Inflammatory macrophage (primary cell): Measurements from ENCODE around the gene ACAD8.

Source experiments
- DNase-seq, 2 donors: peaks; one replicate each; pipeline ENCODE4 v3.0.0-alpha.2; 2020 to 2022

Gene ACAD8

DNA sequence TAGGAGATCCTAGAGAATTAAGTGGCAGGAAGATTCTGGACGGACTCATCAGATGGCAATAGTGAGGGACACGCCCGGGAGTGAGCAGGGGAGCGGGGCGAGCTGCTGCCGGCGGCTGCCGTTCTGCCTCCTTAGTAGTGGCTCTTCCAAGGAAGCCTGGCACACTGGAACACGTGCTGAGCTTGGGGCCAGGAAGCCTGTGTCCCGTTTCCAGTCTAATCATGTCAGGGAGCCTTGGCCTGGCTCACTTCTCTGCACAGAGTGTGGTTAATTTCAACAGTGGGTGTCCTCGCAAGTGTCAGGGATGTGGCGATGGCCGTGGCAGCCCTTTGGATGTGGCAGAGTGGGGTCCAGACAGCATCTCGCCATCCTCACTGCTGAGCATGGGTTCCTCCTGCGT lies 39.3 kb downstream of the ACAD8 start:
- no peak for DNase-seq

DNA sequence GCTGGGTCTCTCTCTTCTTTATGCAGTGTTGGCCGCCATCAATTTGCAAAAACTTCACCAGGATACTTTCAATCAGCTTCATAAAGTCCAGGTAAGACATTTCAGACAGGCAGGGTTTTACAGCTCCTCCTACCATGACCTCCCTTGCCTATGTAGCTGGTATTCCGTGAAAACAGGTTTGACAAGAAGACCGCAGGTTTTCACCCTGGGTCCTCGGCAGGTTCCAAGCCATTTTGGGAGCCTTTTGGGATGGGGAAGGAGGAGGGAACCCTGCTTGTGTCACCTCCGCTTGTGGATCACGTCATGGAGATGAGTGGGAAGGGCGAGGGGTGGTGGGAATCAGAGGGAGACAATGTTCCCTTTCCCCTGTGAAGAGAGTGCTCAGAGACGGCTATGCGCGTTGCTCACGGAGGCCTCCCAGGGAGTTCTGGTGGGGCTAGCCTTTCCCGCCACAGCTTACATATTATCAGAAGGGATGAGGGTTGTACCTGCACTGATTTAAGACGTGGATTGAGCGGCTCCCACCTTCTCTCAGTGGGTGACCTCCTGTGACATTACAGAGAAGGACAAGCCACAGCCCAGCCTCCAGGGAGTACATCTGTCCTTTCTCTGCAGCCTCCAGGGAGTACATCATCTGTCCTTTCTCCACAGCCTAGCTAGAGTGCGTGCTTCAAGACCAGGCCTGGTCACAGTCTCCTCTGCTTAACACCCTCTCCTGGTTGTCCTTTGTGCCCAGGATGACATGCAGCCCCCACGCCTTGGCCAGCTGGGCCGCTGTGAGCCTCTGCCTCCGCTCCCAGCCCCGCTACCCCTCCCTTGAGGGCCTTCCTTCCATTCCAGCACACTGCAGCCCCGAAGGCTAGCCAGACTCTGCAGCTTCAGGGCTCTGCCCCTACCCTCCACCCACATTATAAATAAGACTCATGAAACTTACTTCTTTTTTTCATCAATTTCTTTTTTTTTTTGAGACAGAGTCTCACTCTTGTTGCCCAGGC lies 40.0 kb downstream of the ACAD8 start:
- no peak for DNase-seq

DNA sequence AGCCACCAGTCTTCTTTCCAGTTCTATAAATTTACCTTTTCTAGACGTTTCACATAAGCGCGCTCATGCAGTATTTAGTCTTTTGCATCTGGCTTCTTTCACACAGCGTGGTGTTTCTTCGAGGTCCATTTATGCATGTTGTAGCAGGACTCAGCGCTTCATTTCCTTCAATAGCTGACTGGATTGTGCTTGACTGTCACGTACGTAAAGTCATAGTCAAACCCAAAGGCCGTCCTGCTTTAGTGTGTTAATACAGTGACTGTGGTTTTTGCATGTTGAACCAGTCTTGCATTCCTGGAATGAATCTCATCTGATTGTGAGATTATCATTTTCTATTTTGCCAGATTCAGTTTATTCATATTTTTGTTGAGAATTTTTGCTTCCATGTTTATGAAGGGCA lies 41.3 kb downstream of the ACAD8 start:
- no peak for DNase-seq

DNA sequence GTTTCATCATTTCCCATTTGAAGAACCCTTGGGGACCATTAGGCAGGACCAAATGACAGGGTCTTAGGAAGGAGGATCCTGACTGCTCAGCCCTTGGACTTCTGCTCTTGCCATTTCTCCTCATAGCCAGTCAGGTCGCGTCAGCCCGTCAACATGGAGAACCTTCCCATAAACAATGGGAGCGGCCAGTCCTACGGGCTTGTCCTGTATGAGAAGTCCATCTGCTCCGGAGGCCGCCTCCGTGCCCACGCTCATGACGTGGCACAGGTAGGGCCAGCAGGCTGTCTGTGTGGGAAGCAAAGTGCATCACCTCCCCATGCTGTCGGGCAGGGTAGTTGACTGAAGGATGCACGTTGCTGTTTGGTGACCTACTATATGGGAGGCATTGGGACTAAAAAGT lies 58.9 kb downstream of the ACAD8 start:
- DNase-seq = no peak

DNA sequence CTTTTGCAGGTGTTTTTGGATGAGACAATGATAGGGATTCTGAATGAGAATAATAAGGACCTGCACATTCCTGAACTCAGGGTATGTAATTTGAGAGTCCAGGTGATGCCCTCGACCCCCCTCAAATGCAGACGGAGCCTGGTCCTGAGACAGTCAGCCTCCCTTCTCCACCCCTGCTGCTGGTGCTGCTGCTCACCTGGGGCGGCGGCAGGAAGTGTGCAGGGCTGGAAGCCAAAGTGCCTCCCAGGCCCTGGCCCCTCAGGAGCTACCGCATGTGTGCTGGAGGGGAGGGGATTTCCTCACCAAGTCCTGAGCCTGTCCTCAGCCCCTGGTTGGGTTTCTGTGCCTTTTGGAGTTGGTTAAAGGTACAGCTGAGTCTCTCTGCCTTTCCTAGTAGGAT lies 59.4 kb downstream of the ACAD8 start:
- no peak for DNase-seq

DNA sequence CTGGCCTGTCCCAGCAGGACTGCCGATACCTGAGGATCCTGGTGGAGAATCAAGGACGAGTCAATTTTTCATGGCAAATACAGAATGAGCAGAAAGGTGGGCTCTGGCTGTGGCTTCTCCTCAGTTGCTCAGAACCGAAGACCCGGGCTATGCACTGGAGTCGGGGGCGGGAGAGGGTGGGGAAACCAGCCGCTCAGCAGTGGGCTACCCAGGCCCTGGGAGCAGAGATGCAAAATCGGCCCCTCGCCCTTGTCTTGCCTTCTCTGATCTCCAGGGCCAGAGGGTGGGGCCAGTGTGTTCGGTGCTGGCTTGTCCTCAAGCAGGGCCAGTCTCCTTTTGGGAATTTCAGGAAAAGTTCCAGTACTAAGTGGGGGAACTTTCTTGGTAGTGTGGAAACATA lies 60.0 kb downstream of the ACAD8 start:
- DNase-seq = no peak

DNA sequence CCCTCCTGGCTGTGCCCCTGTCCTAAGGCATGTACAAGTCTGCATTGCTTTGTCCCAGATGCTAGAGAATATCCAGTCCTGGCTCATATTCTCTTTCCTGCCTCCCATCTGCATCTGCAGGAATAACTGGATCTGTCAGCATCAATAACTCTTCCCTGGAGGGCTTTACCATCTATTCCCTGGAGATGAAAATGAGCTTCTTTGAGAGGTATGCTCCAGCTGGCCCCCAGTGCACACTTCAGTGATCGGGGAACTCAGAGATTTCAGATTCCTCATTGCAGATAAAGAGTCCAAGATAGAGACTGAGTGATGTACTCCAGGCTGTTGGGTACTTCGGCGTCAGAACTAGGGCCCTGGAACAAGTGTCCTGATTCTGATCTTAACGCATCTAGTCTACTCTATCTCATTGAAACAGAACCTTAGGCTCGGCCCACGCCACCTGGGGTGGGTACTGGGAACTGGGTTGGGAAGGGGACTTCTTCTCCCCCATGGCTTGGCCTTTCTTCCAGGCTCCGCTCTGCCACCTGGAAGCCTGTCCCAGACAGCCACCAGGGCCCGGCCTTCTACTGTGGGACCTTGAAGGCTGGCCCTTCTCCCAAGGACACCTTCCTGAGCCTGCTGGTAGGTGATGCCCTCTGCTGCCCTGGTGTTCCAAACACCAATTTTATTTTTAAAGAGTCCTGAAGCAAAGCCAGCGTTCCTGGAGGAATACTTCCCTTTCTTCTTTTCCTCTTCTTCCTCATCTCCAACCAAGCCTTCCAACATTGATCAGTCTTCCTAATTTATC lies 60.6 kb downstream of the ACAD8 start:
- DNase-seq = no peak
